ENCODE measurements around the gene GALNT13.

Gene GALNT13

DNA sequence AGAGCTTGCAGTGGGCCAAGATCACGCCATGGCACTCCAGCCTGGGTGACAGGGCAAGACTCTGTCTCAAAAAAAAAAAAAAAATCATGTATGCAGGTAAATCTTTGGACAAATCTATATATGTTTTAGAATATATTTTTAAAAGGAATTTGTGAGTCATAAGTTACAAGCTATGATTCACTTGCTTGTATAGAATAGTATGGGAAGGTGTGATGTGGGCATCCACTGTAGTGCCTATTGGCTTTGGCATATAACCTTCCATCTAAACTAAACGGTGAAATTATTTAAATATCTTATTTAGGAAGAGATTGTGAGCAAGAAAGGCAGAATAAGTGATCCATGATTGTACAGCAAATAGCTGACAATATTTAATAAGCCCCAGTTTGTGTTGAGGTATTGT, 261.1 kb downstream of the GALNT13 start:
- no peak for DNase-seq

GRCh38 chr2:154133823-154134222, 262.1 kb downstream of the GALNT13 start:
- no peak for DNase-seq

GRCh38 chr2:154140249-154141025, 268.7 kb downstream of the GALNT13 start:
- DNase-seq: no peak

DNA sequence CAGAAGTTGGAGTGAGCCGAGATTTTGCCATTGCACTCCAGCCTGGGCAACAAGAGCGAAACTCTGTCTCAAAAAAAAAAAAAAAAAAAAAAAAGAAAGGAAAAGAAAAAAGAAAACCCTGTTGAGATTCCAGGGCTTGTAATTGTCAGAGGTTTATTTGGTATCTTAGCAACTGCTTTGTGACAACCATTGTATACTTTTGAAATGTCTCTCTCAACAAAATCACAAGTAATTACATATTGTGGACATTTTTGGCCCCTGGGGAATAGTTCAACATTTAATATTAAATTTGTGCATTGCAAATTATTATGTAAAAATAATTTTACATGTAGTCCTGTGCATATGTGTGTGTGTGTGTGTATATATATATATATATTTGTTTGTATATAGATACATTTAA, 270.8 kb downstream of the GALNT13 start:
- no peak for DNase-seq

GRCh38 chr2:154143105-154143504, 271.4 kb downstream of the GALNT13 start:
- no peak for DNase-seq

- no peak for DNase-seq
These were observed 286.4 kb downstream of the GALNT13 start for GRCh38 chr2:154158101-154158500.

DNA sequence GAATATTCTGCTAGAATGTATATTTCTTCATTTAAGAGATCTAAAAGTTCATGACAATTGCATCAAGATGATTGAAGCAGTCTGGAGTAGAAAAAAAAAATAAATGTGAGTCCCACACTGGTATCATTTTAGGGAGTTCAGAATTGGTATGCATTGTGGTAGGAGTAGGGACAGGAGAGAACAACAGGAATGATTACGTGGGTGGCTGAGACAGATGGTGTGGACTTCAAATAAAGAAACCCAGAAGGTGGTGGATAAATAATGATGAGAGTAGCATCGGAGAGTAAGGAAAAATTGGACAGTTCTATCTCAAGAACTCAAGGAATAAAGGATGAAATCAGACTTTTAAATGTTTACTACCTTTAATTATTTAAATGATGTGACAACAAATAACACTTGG, 289.6 kb downstream of the GALNT13 start:
- DNase-seq: no peak

GRCh38 chr2:154170400-154170799, 298.7 kb downstream of the GALNT13 start:
- DNase-seq: no peak

- no peak for DNase-seq
These were observed 301.4 kb downstream of the GALNT13 start for GRCh38 chr2:154173164-154173563.

DNA sequence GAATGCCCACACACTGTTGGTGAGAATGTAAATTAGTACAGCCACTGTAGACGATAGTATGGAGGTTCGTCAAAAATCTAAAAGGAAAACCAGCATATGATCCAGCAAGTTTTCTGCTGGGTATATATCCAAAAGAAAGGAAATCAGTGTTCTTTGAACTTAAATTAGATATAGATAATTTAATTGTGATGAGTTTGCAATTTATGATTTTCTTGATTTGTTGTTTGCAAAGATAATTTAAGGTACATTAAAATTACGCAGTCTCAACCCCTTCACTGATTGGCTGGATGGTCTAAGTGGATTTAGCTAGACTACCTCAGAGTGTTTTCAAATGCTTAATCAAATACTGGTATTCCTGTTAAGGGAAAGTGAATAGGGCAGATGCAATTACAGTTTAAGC, 302.2 kb downstream of the GALNT13 start:
- no peak for DNase-seq

DNA sequence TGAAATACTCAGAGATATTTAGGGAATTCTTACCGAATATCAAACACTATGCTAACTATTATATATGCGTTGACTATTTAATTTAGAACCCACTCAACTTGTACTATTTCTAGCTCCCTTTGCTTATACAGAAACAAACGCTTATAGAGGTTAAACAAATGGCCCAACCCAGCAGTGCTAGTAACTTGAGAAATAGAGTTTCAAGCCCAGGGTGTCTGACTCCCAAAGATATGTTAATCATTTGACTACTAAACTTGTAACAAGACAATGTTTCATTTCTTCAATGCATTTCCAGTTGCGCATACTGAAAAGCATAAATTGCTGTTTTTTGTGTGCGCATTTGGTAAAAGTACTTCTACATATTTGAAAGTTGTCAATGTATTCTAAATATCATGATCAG, 310.3 kb downstream of the GALNT13 start:
- DNase-seq: no peak

DNA sequence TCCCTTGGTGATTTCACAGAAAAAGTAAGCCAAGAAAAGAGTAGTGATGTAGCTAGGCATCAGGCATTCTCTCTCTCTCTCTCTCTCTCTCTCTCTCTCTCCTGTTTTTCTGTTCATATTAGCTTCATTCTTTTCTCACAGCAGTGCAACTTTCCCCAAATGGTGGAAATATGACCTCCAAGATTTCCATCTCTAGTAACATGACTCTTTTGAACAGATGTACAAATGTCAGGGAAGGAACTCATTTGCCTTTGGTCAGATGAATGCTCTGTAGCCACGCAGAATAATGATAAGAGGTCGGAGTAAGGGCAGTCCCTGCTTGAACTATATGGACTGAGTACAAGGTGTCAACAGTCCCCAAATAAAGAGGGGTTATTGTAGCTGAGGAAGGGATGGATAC, 316.2 kb downstream of the GALNT13 start:
- DNase-seq: no peak

DNA sequence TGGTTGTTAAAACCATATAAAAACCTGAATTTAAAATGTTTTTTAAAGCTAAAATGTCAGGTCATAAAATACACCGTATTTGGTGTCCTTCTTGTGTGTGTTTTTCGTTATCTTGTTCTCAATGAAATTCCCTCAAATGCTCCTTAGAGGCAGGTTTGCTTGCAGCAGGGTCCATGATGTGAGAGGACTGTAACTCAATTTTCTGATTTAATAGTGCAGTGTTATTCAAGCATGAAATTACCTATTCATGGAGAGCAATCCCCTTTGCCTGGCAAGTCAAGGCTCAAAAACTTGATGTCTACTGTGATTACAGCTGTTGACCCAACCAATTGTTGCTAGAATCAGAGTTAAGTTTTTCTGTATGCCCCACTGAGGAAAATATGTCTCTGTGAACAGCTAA, 318.2 kb downstream of the GALNT13 start:
- DNase-seq: no peak

DNA sequence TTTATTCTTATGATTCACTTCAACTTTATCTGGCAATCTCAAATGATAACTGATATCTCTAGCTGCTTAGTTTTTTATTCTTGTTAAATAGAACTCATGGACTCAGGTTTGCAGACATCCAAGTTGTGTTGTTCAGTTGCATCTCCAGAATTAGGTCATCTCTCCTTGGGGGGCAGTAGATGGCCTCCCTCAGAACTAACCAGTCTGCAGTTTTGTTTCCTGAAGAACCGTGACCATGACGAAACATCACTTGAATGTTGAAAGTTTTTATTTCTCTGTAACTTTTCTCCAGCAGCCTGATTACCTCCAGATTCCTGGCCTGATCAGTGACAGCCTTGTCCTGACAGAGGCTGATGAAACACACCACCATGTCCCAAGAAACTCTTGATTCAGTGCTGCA, 321.5 kb downstream of the GALNT13 start:
- DNase-seq: no peak

DNA sequence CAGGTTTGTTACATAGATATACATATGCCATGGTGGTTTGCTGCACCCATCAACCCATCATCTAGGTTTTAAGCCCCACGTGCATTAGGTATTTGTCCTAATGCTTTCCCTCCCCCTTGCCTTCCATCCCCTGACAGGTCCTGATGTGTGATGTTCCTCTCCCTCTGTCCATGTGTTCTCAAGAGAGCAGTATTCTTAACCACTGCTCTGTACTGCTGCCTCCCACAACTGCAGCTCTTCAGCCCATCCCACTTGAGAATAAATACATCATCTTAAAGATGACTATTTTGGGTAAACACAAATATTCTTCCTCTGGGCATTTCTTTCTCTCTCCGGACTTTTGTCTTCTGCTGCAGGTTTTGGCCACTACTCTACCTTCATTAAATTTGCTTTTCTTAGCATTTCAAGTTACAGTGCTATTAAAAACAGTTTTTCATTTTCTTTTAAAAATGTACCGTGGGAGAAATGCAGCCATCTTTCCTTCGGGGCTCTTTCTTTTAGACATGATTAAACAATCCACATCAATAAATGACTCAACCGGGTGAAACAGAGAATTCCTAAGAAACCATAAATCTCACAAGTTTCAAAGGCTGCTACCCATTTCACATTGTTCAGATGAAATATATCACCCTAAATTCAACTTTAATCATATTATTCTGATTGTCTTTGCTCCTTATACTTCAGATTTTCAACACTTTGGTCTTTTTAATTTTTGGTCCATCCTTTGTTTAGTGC, 323.4 kb downstream of the GALNT13 start:
- DNase-seq: no peak

- no peak for DNase-seq
These were observed 324.0 kb downstream of the GALNT13 start for GRCh38 chr2:154195644-154196195.

- no peak for DNase-seq
These were observed 327.1 kb downstream of the GALNT13 start for GRCh38 chr2:154198866-154199265.

- DNase-seq: no peak
These were observed 331.5 kb downstream of the GALNT13 start for GRCh38 chr2:154203206-154203605.

GRCh38 chr2:154203902-154204301, 332.2 kb downstream of the GALNT13 start:
- no peak for DNase-seq

DNA sequence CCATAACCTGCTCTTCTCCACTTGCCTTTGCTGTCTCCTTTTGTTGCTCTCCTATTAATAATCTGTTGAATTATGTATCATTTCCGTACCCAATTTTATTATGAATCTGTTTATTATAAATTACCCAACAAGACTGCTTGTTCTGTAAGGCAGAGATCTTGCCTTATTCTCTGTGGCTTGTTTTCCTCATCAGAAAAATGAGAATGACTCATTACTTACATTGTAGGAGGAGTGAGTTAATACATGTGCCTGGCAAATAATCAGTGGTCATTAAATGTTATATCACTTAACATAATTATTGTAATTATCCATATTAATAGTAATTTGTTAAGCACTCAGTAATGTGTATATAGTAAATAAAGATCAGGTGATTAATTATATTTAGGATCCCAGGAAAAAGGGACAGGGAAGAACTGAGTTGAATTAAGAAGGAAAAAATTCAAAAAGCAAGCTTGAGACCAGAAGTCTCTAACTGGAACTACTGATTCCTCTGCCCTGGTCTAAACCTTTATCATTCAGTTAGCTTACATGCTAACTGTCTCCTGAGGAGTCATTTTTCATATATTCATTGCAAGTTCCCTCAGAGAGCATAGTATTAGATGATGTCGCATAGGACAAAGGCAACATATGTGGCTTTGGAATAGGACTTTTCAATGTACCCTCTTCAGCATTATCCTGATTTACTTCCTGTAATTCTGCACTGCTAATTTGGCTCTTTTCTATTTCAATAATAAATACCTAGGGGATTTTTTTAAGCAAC, 335.7 kb downstream of the GALNT13 start:
- DNase-seq: no peak

GRCh38 chr2:154223726-154224125, 352.0 kb downstream of the GALNT13 start:
- no peak for DNase-seq

GRCh38 chr2:154226931-154227330, 355.2 kb downstream of the GALNT13 start:
- DNase-seq: no peak

- DNase-seq: no peak
These were observed 357.0 kb downstream of the GALNT13 start for GRCh38 chr2:154228566-154229280.

Data from CD4-positive, alpha-beta T cell treated with Interferon alpha-2 for 1 hour (primary cell).